ENCODE results near the gene CDH22.

CDH22 gene

DNA sequence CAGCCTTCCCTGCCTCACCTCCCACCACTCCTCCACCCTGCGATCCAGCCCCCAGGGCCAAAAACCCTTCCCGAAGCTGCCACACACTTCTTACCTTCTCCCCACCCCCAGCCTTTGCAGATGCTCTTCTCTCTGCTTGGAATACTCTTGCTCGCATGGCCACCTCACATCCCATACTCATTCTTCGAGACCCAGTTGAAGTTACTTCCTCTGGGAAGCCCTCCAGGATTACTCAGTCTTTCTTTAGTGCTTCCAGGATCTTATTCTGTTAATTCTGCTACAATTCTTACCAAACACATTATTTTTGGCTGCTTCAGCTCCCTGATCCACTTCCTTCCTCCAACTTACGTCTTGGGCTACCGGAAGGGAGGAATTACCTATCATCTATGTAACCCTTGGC, 135.8 kb downstream of the CDH22 start:
- DNase-seq (ENCODE audit: low read depth in 2 of 2), result no peak

DNA sequence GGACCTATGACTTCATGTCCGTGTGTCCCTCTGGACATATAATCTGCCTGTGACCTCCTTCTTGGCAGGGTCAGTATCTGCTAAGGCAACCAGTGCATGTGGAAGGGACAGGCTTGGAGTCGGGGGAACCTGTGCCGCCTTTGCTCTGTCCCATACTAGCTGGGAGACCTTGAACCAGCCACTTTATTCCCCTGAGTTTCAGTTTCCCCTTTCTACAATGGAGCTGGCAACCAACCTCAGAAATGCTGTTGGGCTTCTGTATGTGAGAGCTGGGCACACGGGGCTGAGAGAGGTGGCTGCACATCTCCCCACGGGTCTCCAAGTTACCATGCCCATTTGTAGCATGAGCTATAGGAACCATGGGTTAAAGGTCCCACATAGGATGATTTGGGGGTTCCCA, 136.4 kb downstream of the CDH22 start:
- no peak for DNase-seq (ENCODE audit: low read depth in 2 of 2)

DNA sequence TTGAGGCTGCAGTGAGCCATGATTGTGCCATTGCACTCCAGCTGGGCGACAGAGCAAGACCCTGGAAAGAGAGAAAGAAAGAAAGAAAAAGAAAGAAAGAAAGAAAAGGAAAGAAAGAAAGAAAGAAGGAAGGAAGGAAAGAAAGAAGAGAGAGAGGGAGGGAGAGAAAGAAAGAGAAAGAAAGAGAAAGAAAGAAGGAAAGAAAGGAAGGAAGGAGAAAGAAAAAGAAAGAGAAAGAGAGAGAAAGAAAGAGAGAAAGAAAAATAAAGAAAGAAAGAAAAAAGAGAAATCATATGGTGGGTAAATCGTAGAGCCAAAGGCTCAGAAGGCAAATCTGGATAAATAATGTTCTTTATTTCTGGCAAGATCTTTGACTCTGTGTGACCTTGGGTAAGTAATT, 136.8 kb downstream of the CDH22 start:
- DNase-seq (ENCODE audit: low read depth in 2 of 2), result no peak

- no peak for DNase-seq (ENCODE audit: low read depth in 2 of 2)
Observed at GRCh38 chr20:46169245-46170171, 138.8 kb downstream of the CDH22 start.

GRCh38 chr20:46168438-46168837, 139.9 kb downstream of the CDH22 start:
- DNase-seq (ENCODE audit: low read depth in 2 of 2), result no peak

- DNase-seq (ENCODE audit: low read depth in 2 of 2), result no peak
Observed at GRCh38 chr20:46167080-46167479, 141.2 kb downstream of the CDH22 start.

DNA sequence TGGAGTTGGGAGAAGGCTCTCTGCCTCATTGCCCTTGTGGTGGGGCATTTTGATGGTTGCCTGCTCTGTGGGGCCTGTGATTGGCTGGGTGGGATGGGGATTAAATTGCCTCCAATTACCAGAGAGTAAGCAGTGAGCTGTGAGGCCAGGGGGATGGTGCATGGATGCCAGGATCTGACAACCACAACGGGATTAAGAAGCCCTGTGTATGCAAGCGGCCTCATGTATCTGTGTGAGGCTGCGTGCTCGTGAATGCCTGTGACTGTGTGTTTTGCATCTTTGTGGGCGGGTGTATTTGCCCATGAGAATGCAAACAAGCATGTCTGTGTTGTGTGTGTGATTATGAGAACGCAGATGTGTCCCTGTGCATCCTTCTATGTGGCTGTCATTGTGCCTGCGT, 144.0 kb downstream of the CDH22 start:
- DNase-seq (ENCODE audit: low read depth in 2 of 2), result no peak

GRCh38 chr20:46161921-46162320, 146.4 kb downstream of the CDH22 start:
- DNase-seq (ENCODE audit: low read depth in 2 of 2), result no peak

DNA sequence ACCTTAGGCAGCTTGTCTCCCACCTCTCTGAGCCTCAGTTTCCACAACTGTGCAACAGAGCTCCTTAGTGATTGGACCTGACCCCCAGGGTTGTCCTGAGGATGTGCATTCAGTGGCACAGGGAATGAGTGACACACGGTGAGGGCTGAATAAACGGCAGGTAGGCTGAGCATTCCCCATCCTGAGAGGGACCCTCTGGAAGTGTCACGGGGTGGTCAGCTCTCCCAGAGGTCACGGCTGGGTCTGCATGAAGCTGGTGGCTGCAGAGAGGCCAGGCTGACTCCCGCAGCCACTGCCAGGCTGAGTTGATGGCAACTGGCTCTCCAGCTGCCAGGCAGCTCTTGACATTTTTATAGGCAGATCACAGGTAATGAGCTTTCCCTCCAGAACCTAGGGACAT, 147.6 kb downstream of the CDH22 start:
- DNase-seq (ENCODE audit: low read depth in 2 of 2), result no peak

DNA sequence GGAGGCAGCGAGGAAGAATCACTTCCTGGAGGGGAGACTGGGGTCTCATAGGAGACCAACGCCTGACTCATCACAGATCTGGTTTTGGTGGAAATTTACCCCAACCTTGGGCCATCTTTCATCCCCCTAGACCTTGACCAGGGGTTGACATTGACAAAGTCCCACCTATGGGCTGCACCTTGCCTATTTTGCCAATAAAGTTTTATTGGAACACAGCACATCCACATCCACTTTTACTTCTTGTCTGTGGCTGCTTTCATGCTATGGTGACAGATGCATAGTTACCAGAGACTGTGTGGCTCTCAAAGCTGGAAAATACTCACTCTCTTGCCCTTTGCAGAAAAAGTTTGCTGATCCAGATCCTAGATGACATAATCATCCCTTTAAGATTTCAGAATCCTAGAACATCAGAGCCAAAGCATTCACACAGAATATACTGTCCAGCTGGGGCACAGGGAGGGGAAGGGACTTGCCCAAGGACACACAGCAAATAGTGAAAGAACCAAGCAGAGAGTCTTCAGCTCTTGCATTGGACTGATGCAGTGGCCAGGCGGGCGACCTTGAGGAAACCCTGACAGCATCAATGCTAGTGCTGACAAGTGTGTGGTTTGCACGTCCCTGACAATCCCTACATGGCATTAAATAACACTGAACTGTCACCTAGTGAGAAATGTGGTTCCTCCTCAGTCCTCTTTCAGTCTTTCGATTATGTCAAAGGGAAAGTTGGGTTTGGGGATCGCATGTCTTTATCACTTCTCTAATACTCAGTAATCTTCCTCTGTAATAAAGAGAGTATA, 149.0 kb downstream of the CDH22 start:
- DNase-seq (ENCODE audit: low read depth in 2 of 2), result no peak

DNA sequence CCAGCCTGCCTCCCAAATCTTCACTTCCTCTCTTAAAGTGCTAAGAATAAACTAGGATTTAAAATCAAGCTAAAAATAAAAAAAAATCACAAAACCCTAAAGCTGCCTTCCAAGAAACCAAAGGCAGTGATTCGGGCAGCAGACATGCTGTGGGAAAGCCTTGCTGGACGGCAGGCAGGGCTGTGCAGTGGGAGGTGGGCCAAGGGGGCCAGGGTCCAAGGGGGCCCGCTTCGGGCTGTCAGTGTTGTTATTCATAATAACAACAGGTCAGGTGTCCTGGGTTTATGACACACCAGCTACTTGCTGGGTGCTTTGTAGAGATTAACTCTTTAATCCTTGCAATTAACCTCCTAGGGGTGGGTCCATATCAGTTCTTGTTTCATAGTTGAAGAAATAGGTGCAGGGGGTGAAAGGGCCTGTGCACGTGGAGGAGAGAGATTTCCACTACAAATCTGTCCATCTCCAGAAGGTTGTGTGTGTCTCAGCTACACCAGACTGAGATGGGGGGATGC, 149.8 kb downstream of the CDH22 start:
- DNase-seq (ENCODE audit: low read depth in 2 of 2), result no peak

GRCh38 chr20:46157625-46158024, 150.7 kb downstream of the CDH22 start:
- no peak for DNase-seq (ENCODE audit: low read depth in 2 of 2)

GRCh38 chr20:46157076-46157592, 151.2 kb downstream of the CDH22 start:
- no peak for DNase-seq (ENCODE audit: low read depth in 2 of 2)

- no peak for DNase-seq (ENCODE audit: low read depth in 2 of 2)
Observed at GRCh38 chr20:46156065-46156464, 152.2 kb downstream of the CDH22 start.

DNA sequence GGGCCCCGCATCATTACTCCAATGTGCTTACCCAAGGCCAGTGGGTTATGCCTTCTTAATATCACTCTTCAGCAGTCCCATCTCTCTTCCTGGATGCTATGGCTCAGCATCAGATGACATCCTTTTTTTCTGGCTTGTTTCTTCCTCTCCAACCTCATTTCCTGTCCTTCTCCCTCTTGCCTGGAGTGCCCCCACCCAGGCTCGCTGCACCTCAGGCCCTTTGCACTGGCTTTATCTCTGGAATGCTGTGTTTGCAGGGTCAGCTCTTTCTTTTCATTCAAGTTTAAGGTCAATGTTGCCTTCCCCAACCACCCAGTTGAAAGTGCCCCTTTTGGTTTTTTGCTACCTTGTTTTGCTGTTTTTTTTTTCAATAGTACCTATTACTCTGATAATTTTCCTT, 153.5 kb downstream of the CDH22 start:
- no peak for DNase-seq (ENCODE audit: low read depth in 2 of 2)

DNA sequence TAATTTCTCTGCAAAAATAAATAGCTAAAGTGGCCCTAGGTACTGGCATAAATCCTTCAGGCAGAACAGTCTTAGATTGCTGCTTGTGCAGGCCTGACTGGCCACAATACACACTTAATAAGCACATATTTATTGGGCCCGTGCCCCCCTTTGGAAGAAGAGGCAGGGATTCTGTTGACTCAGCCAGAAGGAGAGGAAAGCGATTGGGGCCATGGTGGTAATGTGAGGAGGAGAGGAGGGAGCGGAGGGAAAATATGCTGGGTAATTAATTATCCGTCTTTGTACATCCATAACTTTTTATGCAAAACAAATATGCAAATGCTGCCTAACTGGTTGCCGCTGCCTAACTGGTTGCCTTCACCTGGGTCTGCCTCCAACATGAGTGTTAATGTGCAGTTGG, 154.0 kb downstream of the CDH22 start:
- no peak for DNase-seq (ENCODE audit: low read depth in 2 of 2)

DNA sequence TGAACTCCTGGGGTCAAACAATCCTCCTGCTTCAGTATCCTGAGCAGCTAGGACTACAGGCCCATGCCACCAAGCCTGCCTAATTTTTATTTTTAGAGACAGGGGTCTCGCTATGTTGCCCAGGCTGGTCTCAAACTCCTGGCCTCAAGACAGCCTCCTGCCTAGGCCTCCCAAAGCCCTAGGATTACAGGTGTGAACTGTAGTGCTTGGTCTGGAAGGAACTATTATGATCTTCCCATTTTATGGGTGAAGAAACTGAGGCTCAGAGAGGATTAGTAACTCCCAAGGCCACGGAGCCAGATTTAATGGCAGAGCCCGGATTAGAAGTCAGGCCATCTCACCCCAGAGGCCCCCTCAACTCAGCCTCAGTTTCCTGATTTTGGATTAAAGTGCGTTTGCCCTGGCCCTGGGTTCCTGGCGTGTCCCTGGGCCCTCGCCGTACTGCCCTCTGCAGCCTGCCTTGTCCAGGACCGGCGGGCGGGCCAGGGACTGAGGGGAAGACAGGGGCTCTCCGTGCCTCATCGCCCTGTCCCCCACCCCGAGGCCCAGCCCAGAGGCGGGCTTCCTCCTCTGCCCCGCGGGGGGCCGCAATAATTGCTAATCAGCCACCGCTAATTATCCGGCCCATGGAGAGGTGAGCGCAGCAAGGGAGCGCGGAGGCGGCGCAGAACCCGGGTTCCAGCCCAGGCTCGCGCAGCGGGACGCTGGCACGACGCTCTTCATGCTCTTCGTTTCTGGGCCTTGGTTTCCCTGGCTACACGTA, 155.3 kb downstream of the CDH22 start:
- no peak for DNase-seq (ENCODE audit: low read depth in 2 of 2)

DNA sequence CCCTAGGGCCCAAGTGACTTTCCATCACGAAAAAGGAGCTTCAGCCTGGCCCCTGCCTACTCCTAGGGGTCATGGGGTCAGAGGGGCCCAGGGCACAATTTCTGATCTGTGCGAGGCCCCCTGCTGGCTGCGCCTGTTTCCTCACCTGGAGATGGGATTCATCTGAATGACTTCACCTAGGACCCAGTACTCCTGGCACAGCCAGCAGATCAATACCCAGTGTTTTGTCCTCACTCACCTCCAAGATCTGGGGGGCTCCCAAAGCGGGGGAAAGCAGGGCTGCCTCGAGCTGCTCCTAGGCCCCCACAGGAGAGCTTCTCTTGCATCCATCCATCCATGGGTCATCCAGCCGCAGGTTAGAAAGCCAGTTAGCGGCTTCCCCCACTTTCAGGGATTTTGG, 156.4 kb downstream of the CDH22 start:
- DNase-seq (ENCODE audit: low read depth in 2 of 2), result no peak

DNA sequence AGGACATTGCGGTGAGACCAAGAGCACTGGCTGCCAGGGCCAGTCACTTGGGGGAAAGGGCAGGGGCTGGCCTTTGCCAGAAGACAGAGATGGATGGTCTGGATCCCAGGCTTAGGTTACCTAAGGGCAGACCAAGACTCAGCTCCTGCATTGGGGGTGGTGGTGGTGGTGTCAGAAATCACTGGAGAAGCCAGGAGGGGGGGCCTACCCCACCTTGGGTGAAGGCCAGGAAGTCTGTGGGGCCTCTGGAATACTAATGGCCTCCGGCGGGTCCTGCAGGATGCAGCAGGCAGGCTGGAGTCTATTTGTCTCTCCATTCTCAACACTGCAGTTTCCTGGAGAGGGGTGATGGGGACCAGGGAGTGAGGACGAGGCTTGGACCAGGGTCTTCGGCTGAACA, 157.4 kb downstream of the CDH22 start:
- no peak for DNase-seq (ENCODE audit: low read depth in 2 of 2)

- DNase-seq (ENCODE audit: low read depth in 2 of 2), result no peak
Observed at GRCh38 chr20:46148313-46149208, 159.7 kb downstream of the CDH22 start.

DNA sequence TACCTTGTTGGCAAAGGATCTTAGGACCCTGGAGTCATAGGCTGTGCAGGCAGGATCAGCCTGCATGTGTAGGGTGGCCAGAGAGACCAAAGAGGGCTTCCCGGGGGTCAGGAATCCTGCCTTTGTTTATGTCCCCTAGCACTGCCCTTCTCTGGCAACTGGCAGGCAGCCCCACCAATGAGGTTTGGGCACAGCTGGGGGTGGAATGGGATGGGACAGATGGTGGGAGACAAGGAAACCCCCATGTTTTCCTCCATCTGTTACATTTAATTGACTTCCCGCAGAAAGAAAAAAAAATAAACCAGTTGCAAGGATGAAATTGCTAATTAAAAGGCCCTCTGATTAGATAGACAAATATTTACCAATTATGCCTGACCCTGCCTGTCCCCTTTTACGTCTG, 162.6 kb downstream of the CDH22 start:
- no peak for DNase-seq (ENCODE audit: low read depth in 2 of 2)
